Stimulated activated CD4-positive, alpha-beta T cell treated with anti-CD3 and anti-CD28 coated beads, Interleukin-12 subunit alpha, Interleukin-12 subunit beta, amount 100 ng/mL, for 4 hours (primary cell): ENCODE measurements around the gene ASIC5.
"Not testable (repeated sequence)": the region's sequence is repeated elsewhere in the genome, so short reads cannot be mapped to it uniquely, and the experiment has no call there.

Experiments used
- DNase-seq: peaks from one replicate; pipeline ENCODE4 v3.0.0-alpha.2; 2020

The ASIC5 gene

DNA sequence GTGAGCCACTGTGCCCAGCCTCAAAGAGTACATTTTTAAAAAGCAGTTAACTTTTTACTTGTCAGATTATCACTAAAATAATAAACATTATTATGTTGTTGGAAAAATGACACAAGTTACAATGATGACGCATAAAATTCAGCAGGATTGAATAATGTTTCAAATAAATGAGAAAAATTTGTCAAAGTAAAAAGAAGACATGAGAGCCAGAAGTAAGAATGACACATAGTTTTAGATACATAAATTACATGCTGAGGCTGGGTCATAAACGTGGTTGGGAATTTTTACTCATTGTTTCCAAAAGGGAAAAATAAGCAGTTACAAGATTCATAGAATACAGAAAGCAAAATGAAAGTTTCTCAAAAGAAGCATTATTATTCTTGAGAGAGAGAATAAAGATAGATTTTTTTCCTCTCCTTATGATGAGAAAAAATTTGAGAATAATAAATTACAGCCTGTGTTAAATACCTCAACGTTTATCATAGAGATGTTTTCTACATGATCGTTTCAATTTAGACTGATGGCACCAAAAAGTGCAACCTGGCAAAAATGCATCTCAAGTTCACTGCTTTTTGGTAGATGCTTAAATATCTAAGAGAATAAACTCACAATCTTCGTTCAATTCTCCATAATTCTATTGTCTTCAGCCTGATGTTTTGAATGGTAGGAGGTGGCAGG lies 66.8 kb downstream of the ASIC5 start:
- DNase-seq = no peak

- DNase-seq = not testable (repeated sequence)
Measured at GRCh38 chr4:155797581-155797980, 68.5 kb downstream of the ASIC5 start.

DNA sequence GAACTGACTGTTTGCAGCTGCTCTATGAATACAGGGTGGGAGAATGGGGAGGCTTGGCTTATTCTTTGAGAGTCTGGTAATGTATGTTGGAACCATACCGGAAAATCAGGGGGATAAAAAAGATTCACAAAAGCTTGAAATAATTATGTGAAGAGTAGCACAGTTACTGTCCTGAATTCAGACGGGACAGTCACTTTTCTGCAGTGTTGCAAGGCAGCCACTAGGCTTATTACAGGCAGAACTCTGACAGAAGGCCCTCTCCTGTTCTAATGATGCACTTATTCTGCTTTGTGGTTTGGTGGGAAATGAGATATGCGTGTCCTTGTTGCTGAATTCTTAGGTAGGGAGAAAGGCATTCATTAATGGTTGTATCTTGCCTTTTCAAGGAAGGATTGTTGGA lies 70.1 kb downstream of the ASIC5 start:
- no peak for DNase-seq

GRCh38 chr4:155794589-155795236 lies 71.4 kb downstream of the ASIC5 start:
- DNase-seq = no peak

GRCh38 chr4:155789982-155790381 lies 76.1 kb downstream of the ASIC5 start:
- DNase-seq = no peak

GRCh38 chr4:155789391-155789790 lies 76.7 kb downstream of the ASIC5 start:
- DNase-seq = no peak

DNA sequence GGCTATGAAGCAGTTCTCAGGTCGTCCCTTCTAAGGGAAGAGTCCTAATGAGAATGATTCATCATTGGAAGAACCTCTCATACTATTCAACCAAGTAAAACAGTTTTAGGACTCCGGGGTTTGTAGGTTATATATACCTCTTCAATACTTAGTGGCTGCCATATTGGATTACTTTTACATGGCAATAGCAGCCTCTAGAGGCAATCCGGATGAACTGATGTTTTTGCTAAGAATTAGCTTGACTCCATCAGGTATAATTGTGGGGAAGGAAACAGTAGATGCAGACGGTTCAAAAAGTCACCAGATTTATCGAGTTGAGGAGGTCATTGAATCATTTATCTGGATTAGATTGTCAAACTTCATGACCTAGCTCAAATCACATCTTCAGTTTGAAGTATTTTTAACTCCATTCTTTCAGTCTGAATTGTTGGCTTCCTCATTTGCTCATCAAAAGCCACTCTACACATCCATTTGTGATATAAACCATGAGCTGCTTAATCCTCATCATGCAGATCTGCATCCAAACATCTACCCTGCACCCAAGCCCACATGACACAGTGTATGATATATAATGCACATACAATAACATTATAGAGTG lies 78.9 kb downstream of the ASIC5 start:
- DNase-seq = no peak

DNA sequence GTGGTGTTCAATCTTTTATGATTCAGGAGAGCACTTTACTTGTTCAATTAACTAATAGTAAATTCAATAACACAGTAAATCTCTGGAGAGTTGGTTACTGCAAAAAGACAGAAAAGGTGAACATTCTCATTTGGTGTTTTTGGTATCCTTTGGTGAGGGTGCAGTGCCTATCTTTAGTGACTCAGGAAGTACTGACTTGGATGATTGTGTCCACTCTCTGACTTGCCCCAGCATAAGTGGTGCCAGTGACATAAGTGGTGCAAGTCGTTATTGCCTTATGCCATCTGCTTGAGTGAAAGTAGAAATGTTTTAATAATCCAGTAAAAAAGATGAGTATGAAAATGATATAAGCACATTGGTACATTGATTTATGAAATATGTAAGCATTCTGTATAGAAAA lies 80.2 kb downstream of the ASIC5 start:
- DNase-seq = no peak

- DNase-seq = no peak
Measured at GRCh38 chr4:155784637-155785036, 81.4 kb downstream of the ASIC5 start.

DNA sequence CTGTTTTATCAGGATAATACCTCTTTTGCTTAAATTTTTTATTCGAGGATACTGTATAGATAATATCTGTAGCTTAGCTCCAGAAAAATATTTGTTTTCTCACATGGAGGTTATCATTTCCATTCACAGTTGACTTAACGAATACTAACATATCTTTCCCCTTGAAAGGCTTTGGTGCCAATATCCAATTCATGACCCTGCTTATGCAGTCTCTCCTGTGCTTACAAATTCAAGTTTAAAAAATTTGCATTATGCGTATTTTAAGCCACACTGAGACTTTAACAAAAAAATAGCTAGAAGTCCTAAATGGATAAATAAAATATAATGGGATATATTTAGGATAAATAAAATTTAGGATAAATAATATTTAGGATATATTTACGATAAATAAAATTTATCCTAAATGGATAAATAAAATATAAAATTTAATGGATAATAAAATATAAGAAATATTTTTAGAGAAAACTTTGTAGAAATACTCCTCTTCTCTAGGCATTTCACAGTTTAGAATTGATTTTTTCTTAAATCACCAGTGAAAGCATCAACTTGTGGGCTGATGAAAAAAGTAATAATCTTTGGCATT lies 84.7 kb downstream of the ASIC5 start:
- no peak for DNase-seq

DNA sequence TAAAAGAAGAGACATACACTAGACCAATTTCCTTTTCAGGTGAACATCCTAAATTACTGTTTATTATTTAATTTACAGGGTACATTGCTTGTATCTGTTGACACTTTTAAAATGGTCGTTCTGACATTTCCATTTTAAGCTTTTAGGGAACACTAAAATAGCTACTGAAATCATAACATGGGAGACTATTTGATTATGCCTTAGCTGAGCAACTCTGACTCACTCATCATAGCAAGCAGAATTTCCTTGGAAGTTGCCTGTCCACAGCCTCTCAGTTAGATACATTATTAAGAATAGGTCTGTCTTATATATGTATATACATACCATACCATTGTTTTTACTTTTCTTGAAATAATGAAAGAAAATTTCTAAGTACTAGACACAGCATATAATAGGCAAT lies 85.3 kb downstream of the ASIC5 start:
- no peak for DNase-seq
